Endothelial cell of coronary artery (primary cell): ENCODE measurements around the gene DBX1. TPM values are rescaled to one million over a fixed set of nuclear protein-coding genes. Genes with fewer than 3 reads are reported as not detected.

Experiments used
- total RNA-seq: library from RNA; depleted of rRNA; stranded (reverse); fragments of >200 nt; gene quantifications from 2 replicates; pipeline ENCODE4 v1.2.3, GENCODE V29; 2014

The DBX1 gene
- total RNA-seq, result not detected in 2 replicates

DNA sequence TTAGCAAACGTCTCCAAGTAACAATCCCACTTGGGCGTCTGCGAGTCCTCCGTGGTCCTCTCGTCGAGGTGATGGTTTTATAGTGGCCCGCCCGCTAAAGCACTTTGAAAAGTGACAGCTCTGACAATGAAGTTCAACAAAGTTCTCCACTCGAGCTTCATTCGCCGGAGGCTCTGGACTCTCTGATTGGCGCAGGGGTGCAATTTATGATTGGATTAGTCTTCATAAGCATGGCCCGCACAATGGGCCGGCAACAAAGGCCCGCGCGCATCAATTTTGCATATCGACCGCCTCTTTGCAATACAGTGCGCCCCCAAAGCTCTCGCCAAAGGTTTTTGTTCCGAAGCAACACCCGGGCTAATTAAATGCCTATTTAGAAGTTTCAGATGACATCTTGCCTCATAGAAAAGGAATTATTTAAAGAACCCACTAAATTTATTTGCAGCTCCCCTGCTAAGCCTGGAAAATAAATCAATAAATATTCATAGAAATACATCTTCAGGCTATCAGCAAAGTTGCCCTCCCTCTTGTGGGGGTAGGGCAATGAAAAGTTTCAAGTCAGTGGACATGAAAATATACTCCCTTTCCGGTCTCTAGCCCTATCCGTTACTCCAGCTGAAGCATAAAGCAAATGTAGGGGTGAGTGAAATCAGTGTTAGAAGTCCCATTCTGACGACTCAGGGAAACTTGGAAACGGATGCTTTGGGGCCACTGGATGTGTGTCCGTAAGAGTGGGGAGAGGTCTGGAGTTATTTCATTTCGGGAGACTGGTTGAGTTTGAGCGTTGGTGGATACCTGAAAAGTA is at the start of gene DBX1:
TSS of gene DBX1 (minus strand) at position 51 of the 805 bp plus-strand sequence. CDS start 151 bp downstream, outside the sequence.

Other genes with a start within 250 kb of the DBX1 start
- gene HTATIP2, start 203.2 kb upstream of the DBX1 start, total RNA-seq, result 31.4 and 50.9 TPM in 2 replicates
- gene PRMT3, start 227.2 kb upstream of the DBX1 start, total RNA-seq, result 13.6 and 14.8 TPM in 2 replicates